Loucy (cell line): ENCODE measurements around the gene CXCL10.
A peak's percentile ranks its signal among the peaks of the same experiment; 100 is the strongest.

Experiments
- H2AFZ ChIP-seq: fragments of 200-600 bp; sonication (generic); 2 replicates; pipeline ENCODE4 v1.6.0; 2016; ENCODE audit warnings: antibody characterized with exemption, mild to moderate bottlenecking, low read length, moderate library complexity
- H3F3A ChIP-seq: fragments of 200-600 bp; 2 replicates; pipeline ENCODE4 v1.6.0; 2016; ENCODE audit warnings: antibody characterized with exemption, low read depth, mild to moderate bottlenecking
- H3K27me3 ChIP-seq: fragments of 200-600 bp; sonication (generic); 2 replicates; pipeline ENCODE4 v1.6.1; 2014; ENCODE audit warnings: low read length, mild to moderate bottlenecking; ENCODE audit not compliant: insufficient read depth, poor library complexity, severe bottlenecking
- H3K36me3 ChIP-seq: fragments of 200-600 bp; sonication (generic); 2 replicates; pipeline ENCODE4 v1.6.1; 2016; ENCODE audit warnings: low read length; ENCODE audit not compliant: insufficient read depth
- H3K4me1 ChIP-seq: fragments of 200-600 bp; sonication (generic); 2 replicates; pipeline ENCODE4 v1.5.1; 2014; ENCODE audit warnings: low read length, mild to moderate bottlenecking; ENCODE audit not compliant: insufficient read depth, poor library complexity, severe bottlenecking
- H3K4me2 ChIP-seq: fragments of 200-600 bp; sonication (generic); 2 replicates; pipeline ENCODE4 v1.6.0; 2014; ENCODE audit warnings: antibody characterized with exemption, low read length, low read depth, mild to moderate bottlenecking; ENCODE audit not compliant: poor library complexity, severe bottlenecking
- H3K4me3 ChIP-seq: fragments of 200-600 bp; sonication (generic); 2 replicates; pipeline ENCODE4 v1.5.1; 2014; ENCODE audit warnings: low read length, mild to moderate bottlenecking, mixed read lengths; ENCODE audit not compliant: poor library complexity, severe bottlenecking
- H3K79me2 ChIP-seq: fragments of 200-600 bp; sonication (generic); 2 replicates; pipeline ENCODE4 v1.6.1; 2014; ENCODE audit warnings: low read length; ENCODE audit not compliant: insufficient read depth
- H3K9ac ChIP-seq: fragments of 200-600 bp; sonication (generic); 2 replicates; pipeline ENCODE4 v1.6.0; 2014; ENCODE audit warnings: mild to moderate bottlenecking, low read depth, low read length, moderate library complexity; ENCODE audit not compliant: poor library complexity, severe bottlenecking
- H3K9me2 ChIP-seq: fragments of 200-600 bp; sonication (generic); replicated peaks from 2 replicates; pipeline ENCODE4 v1.6.1; 2016; ENCODE audit warnings: low read depth, low read length, mixed read lengths
- H3K9me3 ChIP-seq: fragments of 200-600 bp; sonication (generic); 2 replicates; pipeline ENCODE4 v1.6.1; 2014; ENCODE audit warnings: mild to moderate bottlenecking, antibody characterized with exemption, low read length, low read depth; ENCODE audit not compliant: insufficient read depth
- H4K20me1 ChIP-seq: fragments of 200-600 bp; sonication (generic); 2 replicates; pipeline ENCODE4 v1.6.0; 2014; ENCODE audit warnings: antibody characterized with exemption, low read length, mild to moderate bottlenecking; ENCODE audit not compliant: insufficient read depth, poor library complexity, severe bottlenecking
- CTCF ChIP-seq: fragments of 200-600 bp; sonication (generic); conservative IDR thresholded peaks from 2 replicates; pipeline ENCODE4 v1.5.1; 2014; ENCODE audit warnings: mild to moderate bottlenecking, antibody characterized with exemption, low read length
- EZH2phosphoT487 ChIP-seq: fragments of 200-600 bp; IDR thresholded peaks from 2 replicates; pipeline ENCODE4 v1.6.1; 2018; ENCODE audit warnings: antibody characterized with exemption, mild to moderate bottlenecking, moderate library complexity, borderline replicate concordance

The CXCL10 gene

DNA sequence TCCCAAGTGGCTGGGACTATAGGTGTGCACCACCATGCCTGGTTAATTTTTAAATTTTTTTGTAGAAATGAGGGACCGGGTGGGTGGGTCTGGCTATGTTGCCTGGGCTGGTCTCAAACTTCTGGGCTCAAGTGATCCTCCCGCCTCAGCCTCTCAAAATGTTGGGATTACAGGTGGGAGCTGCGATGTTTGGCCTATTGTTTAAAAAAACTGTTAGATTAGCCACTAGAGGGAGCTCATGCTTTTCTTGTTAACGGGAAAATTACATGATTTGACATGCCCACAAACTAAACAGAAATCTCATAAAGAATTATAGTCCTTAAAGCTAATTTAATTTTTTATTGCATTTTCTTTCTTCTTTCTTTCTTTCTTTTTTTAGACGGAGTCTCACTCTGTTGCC, 27.6 kb downstream of the CXCL10 start:
- Histone ChIP-seq H3F3A (no peaks in the 10 kb centered on the region), H4K20me1 (no peaks in the 10 kb centered on the region), H3K79me2 (peaks cover under 1% of the 10 kb centered on the region; the same call in 1 of the 2 replicates), H3K9me3 (no peaks in the 10 kb centered on the region), H2AFZ (no peak overlapping the region), H3K36me3 (no peaks in the 10 kb centered on the region), H3K9ac (peak overlapping the region; percentile 47), H3K27me3 (no peaks in the 10 kb centered on the region), H3K4me1 (peaks cover 4% of the 10 kb centered on the region), H3K9me2 (no peaks in the 10 kb centered on the region), H3K4me3 (no peak overlapping the region), H3K4me2 (no peak overlapping the region)
- TF ChIP-seq CTCF = peak; percentile 63
- TF ChIP-seq EZH2phosphoT487 = no peak

GRCh38 chr4:75992462-75992861, 30.8 kb downstream of the CXCL10 start:
- no peak overlapping the region for H3K4me2 ChIP-seq
- no peaks in the 10 kb centered on the region for H3K9me3 ChIP-seq
- no peaks in the 10 kb centered on the region for H3K9me2 ChIP-seq
- peaks cover 33% of the 10 kb centered on the region for H3K79me2 ChIP-seq
- H3K27me3 ChIP-seq = no peaks in the 10 kb centered on the region
- TF ChIP-seq EZH2phosphoT487 (no peak), CTCF (no peak)
- H3K9ac ChIP-seq = no peak overlapping the region
- no peaks in the 10 kb centered on the region for H3F3A ChIP-seq
- peaks cover 23% of the 10 kb centered on the region for H4K20me1 ChIP-seq
- H3K4me1 ChIP-seq = peaks cover 25% of the 10 kb centered on the region
- H3K4me3 ChIP-seq = no peak overlapping the region
- no peaks in the 10 kb centered on the region for H3K36me3 ChIP-seq
- H2AFZ ChIP-seq = no peak overlapping the region

- peak overlapping the region; percentile 91 for H3K9ac ChIP-seq
- peaks cover 23% of the 10 kb centered on the region for H4K20me1 ChIP-seq
- H3K79me2 ChIP-seq = peaks cover 57% of the 10 kb centered on the region
- no peaks in the 10 kb centered on the region for H3K9me3 ChIP-seq
- no peaks in the 10 kb centered on the region for H3K9me2 ChIP-seq
- no peaks in the 10 kb centered on the region for H3K36me3 ChIP-seq
- H3K27me3 ChIP-seq = no peaks in the 10 kb centered on the region
- no peaks in the 10 kb centered on the region for H3F3A ChIP-seq
- H3K4me3 ChIP-seq = peak overlapping the region; percentile 95
- no peak overlapping the region for H2AFZ ChIP-seq
- TF ChIP-seq CTCF = no peak
- TF ChIP-seq EZH2phosphoT487 = no peak
- H3K4me2 ChIP-seq = peak overlapping the region; percentile 93
- peaks cover 37% of the 10 kb centered on the region for H3K4me1 ChIP-seq
Measured at GRCh38 chr4:75989846-75990528, 33.3 kb downstream of the CXCL10 start.
